ENCODE measurements around the gene PFDN5. TPM values are rescaled to one million over a fixed set of nuclear protein-coding genes. Genes with fewer than 3 reads are reported as not detected.

The PFDN5 gene
- total and polyA plus RNA-seq, 9 of the 15 experiments (the other 6 are each of a cell fraction or from before 2014, with no cell fraction given) = 361 to 1,636 (median 742) TPM

DNA sequence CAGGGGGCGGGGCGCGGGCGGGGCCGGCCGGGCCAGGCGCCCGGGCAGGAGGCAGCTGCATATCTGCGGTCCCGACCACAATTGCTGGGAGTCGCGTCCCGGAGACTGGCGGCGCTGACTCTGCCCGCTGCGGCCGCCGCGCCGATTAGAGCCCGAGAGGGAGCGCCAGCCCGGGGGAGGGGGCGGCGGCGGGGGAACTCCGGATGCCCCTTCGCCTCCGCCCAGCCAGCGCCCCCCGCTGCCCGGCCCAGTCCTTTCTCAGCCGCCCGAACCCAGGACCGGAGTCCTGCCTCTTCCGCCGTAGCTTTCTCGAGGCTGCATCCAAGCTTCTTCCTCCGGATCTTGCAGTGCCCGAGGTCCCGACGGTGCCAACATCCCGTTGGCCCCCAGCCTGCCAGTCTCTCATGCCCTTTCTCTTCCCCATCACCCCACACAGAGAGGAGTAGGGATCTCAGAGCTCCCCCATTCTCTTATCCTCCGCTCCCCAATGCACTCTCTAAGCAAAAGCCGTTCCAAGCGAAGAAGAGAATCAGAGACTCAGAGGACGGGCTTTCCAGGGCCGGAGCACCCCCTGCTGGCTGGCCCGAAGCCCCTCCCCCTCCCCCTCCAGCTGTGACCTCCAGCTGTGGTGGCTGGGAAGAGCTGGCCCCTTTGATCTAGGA lies 49.6 kb downstream of the PFDN5 start (continued):
- TF ChIP-seq TCFL5 (CRISPR knock-in tag; conservative IDR thresholded peaks at IDR 0.05) (no peak), XRCC5 (IDR thresholded peaks at IDR 0.05; ENCODE audit: low read depth, low read length) (no peak), HDAC1 (IDR thresholded peaks at IDR 0.05) (peak in 1 of 2 experiments; percentile 51; a peak in 1 of 4 replicates), ARID1B (IDR thresholded peaks at IDR 0.05) (0 out of 2 replicates have a peak, but pooled peaks have one; percentile 19), RB1 (IDR thresholded peaks at IDR 0.05; ENCODE audit: low read depth) (peak; percentile 43; the same call in 1 of the 2 replicates), CCAR2 (IDR thresholded peaks at IDR 0.05; ENCODE audit: low read depth, low read length) (no peak), CHD2 (IDR thresholded peaks at IDR 0.05; ENCODE audit: low read depth, low read length) (no peak), FOXK1 (CRISPR knock-in tag; IDR thresholded peaks at IDR 0.05; ENCODE audit: borderline replicate concordance) (no peak), ZNF668 (CRISPR knock-in tag; IDR thresholded peaks at IDR 0.05) (no peak), ETV1 (tag; conservative IDR thresholded peaks at IDR 0.05; ENCODE audit: low read depth) (0 out of 2 replicates have a peak, but pooled peaks have one; percentile 26), RCOR1 (IDR thresholded peaks at IDR 0.05; ENCODE audit: borderline replicate concordance in 1 of 2, low read depth in 2 of 2, low read length in 2 of 2) (peak in 1 of 2 experiments; percentile 59; a peak in 1 of 4 replicates), BCOR (IDR thresholded peaks at IDR 0.05) (peak; percentile 77), SAP30 (IDR thresholded peaks at IDR 0.05; ENCODE audit: borderline replicate concordance, insufficient read depth, low read depth, low read length, poor library complexity, severe bottlenecking) (no peak), RAD21 (CRISPR knock-in tag; conservative IDR thresholded peaks at IDR 0.05 in 1 of 2, IDR thresholded peaks at IDR 0.05 in 1 of 2) (peak; percentile 92 to 96), BDP1 (IDR thresholded peaks at IDR 0.05; ENCODE audit: insufficient read depth, insufficient read length) (no peak)
- TF ChIP-seq, protein P1, sequence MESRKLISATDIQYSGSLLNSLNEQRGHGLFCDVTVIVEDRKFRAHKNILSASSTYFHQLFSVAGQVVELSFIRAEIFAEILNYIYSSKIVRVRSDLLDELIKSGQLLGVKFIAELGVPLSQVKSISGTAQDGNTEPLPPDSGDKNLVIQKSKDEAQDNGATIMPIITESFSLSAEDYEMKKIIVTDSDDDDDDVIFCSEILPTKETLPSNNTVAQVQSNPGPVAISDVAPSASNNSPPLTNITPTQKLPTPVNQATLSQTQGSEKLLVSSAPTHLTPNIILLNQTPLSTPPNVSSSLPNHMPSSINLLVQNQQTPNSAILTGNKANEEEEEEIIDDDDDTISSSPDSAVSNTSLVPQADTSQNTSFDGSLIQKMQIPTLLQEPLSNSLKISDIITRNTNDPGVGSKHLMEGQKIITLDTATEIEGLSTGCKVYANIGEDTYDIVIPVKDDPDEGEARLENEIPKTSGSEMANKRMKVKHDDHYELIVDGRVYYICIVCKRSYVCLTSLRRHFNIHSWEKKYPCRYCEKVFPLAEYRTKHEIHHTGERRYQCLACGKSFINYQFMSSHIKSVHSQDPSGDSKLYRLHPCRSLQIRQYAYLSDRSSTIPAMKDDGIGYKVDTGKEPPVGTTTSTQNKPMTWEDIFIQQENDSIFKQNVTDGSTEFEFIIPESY (CRISPR knock-in tag; IDR thresholded peaks at IDR 0.05) = no peak; the same call in 1 of the 2 replicates
- TF ChIP-seq, protein P2, sequence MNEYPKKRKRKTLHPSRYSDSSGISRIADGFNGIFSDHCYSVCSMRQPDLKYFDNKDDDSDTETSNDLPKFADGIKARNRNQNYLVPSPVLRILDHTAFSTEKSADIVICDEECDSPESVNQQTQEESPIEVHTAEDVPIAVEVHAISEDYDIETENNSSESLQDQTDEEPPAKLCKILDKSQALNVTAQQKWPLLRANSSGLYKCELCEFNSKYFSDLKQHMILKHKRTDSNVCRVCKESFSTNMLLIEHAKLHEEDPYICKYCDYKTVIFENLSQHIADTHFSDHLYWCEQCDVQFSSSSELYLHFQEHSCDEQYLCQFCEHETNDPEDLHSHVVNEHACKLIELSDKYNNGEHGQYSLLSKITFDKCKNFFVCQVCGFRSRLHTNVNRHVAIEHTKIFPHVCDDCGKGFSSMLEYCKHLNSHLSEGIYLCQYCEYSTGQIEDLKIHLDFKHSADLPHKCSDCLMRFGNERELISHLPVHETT (CRISPR knock-in tag; conservative IDR thresholded peaks at IDR 0.05 in 1 of 2, IDR thresholded peaks at IDR 0.05 in 1 of 2) = no peak; a peak in 1 of 4 replicates
- TF ChIP-seq, protein P3, sequence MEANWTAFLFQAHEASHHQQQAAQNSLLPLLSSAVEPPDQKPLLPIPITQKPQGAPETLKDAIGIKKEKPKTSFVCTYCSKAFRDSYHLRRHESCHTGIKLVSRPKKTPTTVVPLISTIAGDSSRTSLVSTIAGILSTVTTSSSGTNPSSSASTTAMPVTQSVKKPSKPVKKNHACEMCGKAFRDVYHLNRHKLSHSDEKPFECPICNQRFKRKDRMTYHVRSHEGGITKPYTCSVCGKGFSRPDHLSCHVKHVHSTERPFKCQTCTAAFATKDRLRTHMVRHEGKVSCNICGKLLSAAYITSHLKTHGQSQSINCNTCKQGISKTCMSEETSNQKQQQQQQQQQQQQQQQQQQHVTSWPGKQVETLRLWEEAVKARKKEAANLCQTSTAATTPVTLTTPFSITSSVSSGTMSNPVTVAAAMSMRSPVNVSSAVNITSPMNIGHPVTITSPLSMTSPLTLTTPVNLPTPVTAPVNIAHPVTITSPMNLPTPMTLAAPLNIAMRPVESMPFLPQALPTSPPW (CRISPR knock-in tag; IDR thresholded peaks at IDR 0.05) = peak; percentile 58

Measured in K562 (cell line).